ENCODE results near the gene VMAC. TPM values are rescaled to one million over a fixed set of nuclear protein-coding genes. Genes with fewer than 3 reads are reported as not detected.

Gene VMAC
- total and polyA plus RNA-seq, 5 experiments from 2014 or later: 6.2 to 34.5 (median 8.4) TPM

- no peak for DNase-seq
Observed at GRCh38 chr19:5953030-5953589, 48.4 kb downstream of the VMAC start.

GRCh38 chr19:5953680-5954213 lies 49.1 kb downstream of the VMAC start:
- Mint-ChIP-seq H3K4me3 (peak overlapping the region; percentile 43 to 82 (median 64)), H3K9me3 (no peaks in the 10 kb centered on the region), H3K4me1 (peaks cover 55 to 97% (median 91%) of the 10 kb centered on the region in 4 donors), H3K27me3 (no peaks in the 10 kb centered on the region), H3K27ac (peak overlapping the region; percentile 84 to 100 (median 90)), H3K36me3 (peaks cover 0 to 8% (median 0%) of the 10 kb centered on the region in 3 donors)
- ATAC-seq: peak; percentile 13 to 38
- DNase-seq: peak in 1 of 10 donors; percentile 37
- POLR2A ChIA-PET: interaction anchor here (0.7 to 7.8 kb wide), 6 partner anchors 8 to 50 kb away, joined by 3 to 81 read pairs (median 3); partner anchors contain the start of genes NDUFA11 and VMAC

More at GRCh38 chr19:5953030-5953589, 48.4 kb downstream of the VMAC start:
- no peaks in the 10 kb centered on the region for H3K27me3 Mint-ChIP-seq
- peaks cover 59 to 97% (median 93%) of the 10 kb centered on the region in 4 donors for H3K4me1 Mint-ChIP-seq
- H3K4me3 Mint-ChIP-seq: peak overlapping the region in 9 of 10 donors; percentile 53 to 82 (median 67)
- no peak for ATAC-seq
- POLR2A ChIA-PET: interaction anchor here (1.0 to 7.8 kb wide), 6 partner anchors 8 to 50 kb away, joined by 3 to 81 read pairs (median 3); partner anchors contain the start of gene NDUFA11
- peak overlapping the region; percentile 84 to 100 (median 90) for H3K27ac Mint-ChIP-seq
- H3K9me3 Mint-ChIP-seq: no peaks in the 10 kb centered on the region
- H3K36me3 Mint-ChIP-seq: peaks cover 0 to 8% (median 0%) of the 10 kb centered on the region in 3 donors

DNA sequence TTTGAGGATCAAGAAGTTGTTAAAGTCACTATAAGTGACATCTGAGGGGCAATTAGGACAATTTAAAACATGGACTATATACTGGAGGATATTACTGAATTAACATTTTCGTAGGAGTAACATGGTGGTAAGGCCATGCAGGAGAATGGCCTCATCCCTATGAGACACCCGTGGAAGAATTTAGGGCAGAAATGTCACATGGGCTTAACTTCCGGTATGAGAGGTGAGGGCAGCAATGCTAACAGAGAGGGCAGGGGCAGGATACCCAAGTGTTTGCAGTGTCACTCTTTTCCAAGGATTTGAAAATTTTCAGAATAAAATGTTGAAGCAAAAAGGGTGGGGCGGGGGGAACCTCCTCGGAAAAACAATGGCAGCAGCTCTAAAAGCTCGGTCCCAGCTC lies 49.6 kb downstream of the VMAC start:
- DNase-seq (no peak), ATAC-seq (no peak)
- Mint-ChIP-seq H3K36me3 (peaks cover 0 to 8% (median 0%) of the 10 kb centered on the region in 3 donors), H3K4me1 (peaks cover 55 to 97% (median 91%) of the 10 kb centered on the region in 4 donors), H3K27me3 (no peaks in the 10 kb centered on the region), H3K27ac (peak overlapping the region; percentile 0 to 100 (median 90)), H3K9me3 (no peaks in the 10 kb centered on the region), H3K4me3 (peak overlapping the region; percentile 36 to 82 (median 64))
- POLR2A ChIA-PET: interaction anchor here (0.7 to 7.8 kb wide), 4 partner anchors 7 to 50 kb away, joined by 3 to 81 read pairs (median 6); partner anchors contain the start of gene VMAC

- Mint-ChIP-seq H3K27me3 (no peaks in the 10 kb centered on the region), H3K4me1 (peaks cover 50 to 97% (median 91%) of the 10 kb centered on the region in 4 donors), H3K4me3 (no peak overlapping the region), H3K9me3 (no peaks in the 10 kb centered on the region), H3K27ac (peak overlapping the region in 6 of 10 donors; percentile 31 to 100 (median 61)), H3K36me3 (peaks cover 0 to 8% (median 0%) of the 10 kb centered on the region in 3 donors)
- no peak for DNase-seq
- ATAC-seq: no peak
- POLR2A ChIA-PET: interaction anchor here (3.6 kb wide), 1 partner anchor 12 kb away, joined by 8 read pairs; no protein-coding TSS in a partner anchor
Observed at GRCh38 chr19:5955636-5955935, 50.9 kb downstream of the VMAC start.

DNA sequence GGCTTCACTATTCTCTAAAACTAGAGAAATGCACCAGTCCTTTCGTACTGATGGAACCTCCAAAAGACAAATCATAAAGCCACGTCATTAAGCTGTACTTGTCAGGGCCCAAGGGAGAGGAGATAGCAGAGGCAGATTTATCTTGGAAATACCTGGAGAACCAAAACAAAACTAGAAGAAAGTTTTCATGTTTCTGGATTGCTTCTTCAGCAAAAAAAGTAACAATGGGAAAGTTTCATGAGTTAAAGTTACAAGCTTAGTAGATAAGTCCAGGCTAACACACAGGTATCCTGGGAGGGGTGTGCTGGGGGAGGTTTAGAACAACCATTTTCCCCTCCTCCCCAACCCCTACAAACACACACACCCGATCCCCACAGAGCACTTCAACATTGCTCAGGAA lies 51.7 kb downstream of the VMAC start:
- peaks cover 45 to 97% (median 91%) of the 10 kb centered on the region in 4 donors for H3K4me1 Mint-ChIP-seq
- no peak for DNase-seq
- no peaks in the 10 kb centered on the region for H3K9me3 Mint-ChIP-seq
- H3K27me3 Mint-ChIP-seq: no peaks in the 10 kb centered on the region
- H3K36me3 Mint-ChIP-seq: peaks cover 0 to 8% (median 0%) of the 10 kb centered on the region in 3 donors
- no peak for ATAC-seq
- H3K4me3 Mint-ChIP-seq: peak overlapping the region in 2 of 10 donors; percentile 12 to 14
- peak overlapping the region in 9 of 10 donors; percentile 52 to 100 (median 66) for H3K27ac Mint-ChIP-seq
- POLR2A ChIA-PET: no interaction called here

DNA sequence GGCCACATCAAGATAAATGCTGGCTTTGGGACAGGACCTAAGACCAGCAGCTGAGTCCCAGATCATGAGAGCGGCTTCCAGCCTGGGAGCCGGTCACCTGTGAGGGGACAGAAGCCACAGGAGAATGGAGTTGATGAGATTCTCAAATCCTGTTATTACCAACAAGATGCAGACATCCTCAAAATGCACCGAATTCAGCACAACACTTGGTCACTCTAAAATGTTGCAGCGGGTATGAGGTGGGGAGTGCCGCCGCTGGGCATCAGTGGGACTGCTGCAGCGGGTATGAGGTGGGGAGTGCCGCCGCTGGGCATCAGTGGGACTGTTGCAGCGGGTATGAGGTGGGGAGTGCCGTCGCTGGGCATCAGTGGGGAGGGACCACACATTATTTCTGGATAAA lies 52.1 kb downstream of the VMAC start:
- ATAC-seq (no peak), DNase-seq (no peak)
- no peaks in the 10 kb centered on the region for H3K27me3 Mint-ChIP-seq
- H3K36me3 Mint-ChIP-seq: peaks cover 0 to 8% (median 0%) of the 10 kb centered on the region in 3 donors
- H3K27ac Mint-ChIP-seq: peak overlapping the region in 8 of 10 donors; percentile 52 to 100 (median 76)
- peaks cover 42 to 97% (median 91%) of the 10 kb centered on the region in 4 donors for H3K4me1 Mint-ChIP-seq
- peak overlapping the region in 1 of 10 donors; percentile 48 for H3K4me3 Mint-ChIP-seq
- H3K9me3 Mint-ChIP-seq: no peaks in the 10 kb centered on the region
- POLR2A ChIA-PET: interaction anchor here (1.6 kb wide), 1 partner anchor 9 kb away, joined by 5 read pairs; no protein-coding TSS in a partner anchor

- Mint-ChIP-seq H3K9me3 (no peaks in the 10 kb centered on the region), H3K4me1 (peaks cover 45 to 97% (median 91%) of the 10 kb centered on the region in 4 donors), H3K4me3 (peak overlapping the region in 3 of 10 donors; percentile 22 to 48 (median 22)), H3K36me3 (peaks cover 0 to 8% (median 0%) of the 10 kb centered on the region in 3 donors), H3K27ac (peak overlapping the region in 9 of 10 donors; percentile 55 to 100 (median 72)), H3K27me3 (no peaks in the 10 kb centered on the region)
- POLR2A ChIA-PET: interaction anchor here (1.6 kb wide), 1 partner anchor 10 kb away, joined by 5 read pairs; no protein-coding TSS in a partner anchor
- DNase-seq: no peak
- ATAC-seq: no peak
Observed at GRCh38 chr19:5957170-5957569, 52.5 kb downstream of the VMAC start.

- POLR2A ChIA-PET: interaction anchor here (1.6 kb wide), 1 partner anchor 11 kb away, joined by 5 read pairs; no protein-coding TSS in a partner anchor
- H3K27me3 Mint-ChIP-seq: no peaks in the 10 kb centered on the region
Observed at GRCh38 chr19:5958074-5958850, 53.6 kb downstream of the VMAC start.

GRCh38 chr19:5958851-5959122 lies 54.1 kb downstream of the VMAC start:
- H3K27me3 Mint-ChIP-seq: no peaks in the 10 kb centered on the region
- peaks cover 42 to 97% (median 90%) of the 10 kb centered on the region in 4 donors for H3K4me1 Mint-ChIP-seq
- ATAC-seq (no peak), DNase-seq (no peak)
- H3K36me3 Mint-ChIP-seq: peaks cover 0 to 8% (median 0%) of the 10 kb centered on the region in 3 donors
- peak overlapping the region; percentile 79 to 100 (median 96) for H3K27ac Mint-ChIP-seq
- no peaks in the 10 kb centered on the region for H3K9me3 Mint-ChIP-seq
- peak overlapping the region in 7 of 10 donors; percentile 22 to 82 (median 67) for H3K4me3 Mint-ChIP-seq
- POLR2A ChIA-PET: no interaction called here

More at GRCh38 chr19:5958074-5958850, 53.6 kb downstream of the VMAC start:
- no peak for DNase-seq
- H3K27ac Mint-ChIP-seq: peak overlapping the region; percentile 79 to 100 (median 93)
- H3K9me3 Mint-ChIP-seq: no peaks in the 10 kb centered on the region
- peak overlapping the region in 8 of 10 donors; percentile 0 to 82 (median 68) for H3K4me3 Mint-ChIP-seq
- ATAC-seq: no peak
- H3K4me1 Mint-ChIP-seq: peaks cover 45 to 97% (median 91%) of the 10 kb centered on the region in 4 donors
- peaks cover 0 to 8% (median 0%) of the 10 kb centered on the region in 3 donors for H3K36me3 Mint-ChIP-seq

- H3K27ac Mint-ChIP-seq: peak overlapping the region; percentile 95 to 100 (median 100)
- POLR2A ChIA-PET: interaction anchor here (0.6 to 6.0 kb wide), 5 partner anchors 9 to 131 kb away, joined by 3 to 81 read pairs (median 6); partner anchors contain the start of genes NDUFA11 and VMAC
- ATAC-seq: no peak
- H3K36me3 Mint-ChIP-seq: peaks cover 0 to 6% (median 0%) of the 10 kb centered on the region in 3 donors
- H3K4me3 Mint-ChIP-seq: peak overlapping the region in 7 of 10 donors; percentile 22 to 88 (median 70)
- H3K4me1 Mint-ChIP-seq: peaks cover 39 to 97% (median 90%) of the 10 kb centered on the region in 4 donors
- H3K9me3 Mint-ChIP-seq: no peaks in the 10 kb centered on the region
- H3K27me3 Mint-ChIP-seq: no peaks in the 10 kb centered on the region
- no peak for DNase-seq
Observed at GRCh38 chr19:5959260-5960004, 54.8 kb downstream of the VMAC start.

All from naive thymus-derived CD8-positive, alpha-beta T cell (primary cell).